Stimulated activated CD8-positive, alpha-beta memory T cell treated with anti-CD3 and anti-CD28 coated beads, Interleukin-7, amount 100 ng/mL, for 24 hours (primary cell): ENCODE measurements around the gene LRP10.
"Not testable (repeated sequence)": the region's sequence is repeated elsewhere in the genome, so short reads cannot be mapped to it uniquely, and the experiment has no call there.

Experiments used
- DNase-seq: peaks from one replicate; pipeline ENCODE4 v3.0.0-alpha.2; 2020; ENCODE audit warnings: low read depth

Gene LRP10

GRCh38 chr14:22887260-22887989 lies 15.9 kb downstream of the LRP10 start:
- DNase-seq, result no peak

- no peak for DNase-seq
Measured at GRCh38 chr14:22887990-22888378, 16.4 kb downstream of the LRP10 start.

- no peak for DNase-seq
Measured at GRCh38 chr14:22888662-22889061, 17.1 kb downstream of the LRP10 start.

GRCh38 chr14:22890416-22890815 lies 18.9 kb downstream of the LRP10 start:
- DNase-seq, result no peak

GRCh38 chr14:22892488-22892887 lies 20.9 kb downstream of the LRP10 start:
- DNase-seq, result no peak

GRCh38 chr14:22893706-22894105 lies 22.2 kb downstream of the LRP10 start:
- DNase-seq, result no peak

- no peak for DNase-seq
Measured at GRCh38 chr14:22895402-22895801, 23.9 kb downstream of the LRP10 start.

GRCh38 chr14:22896356-22896755 lies 24.8 kb downstream of the LRP10 start:
- DNase-seq, result no peak

- DNase-seq, result no peak
Measured at GRCh38 chr14:22896760-22897159, 25.2 kb downstream of the LRP10 start.

GRCh38 chr14:22897357-22897756 lies 25.8 kb downstream of the LRP10 start:
- no peak for DNase-seq

- no peak for DNase-seq
Measured at GRCh38 chr14:22898302-22899090, 27.0 kb downstream of the LRP10 start.

- DNase-seq, result no peak
Measured at GRCh38 chr14:22900081-22900799, 28.7 kb downstream of the LRP10 start.

- no peak for DNase-seq
Measured at GRCh38 chr14:22901799-22902198, 30.3 kb downstream of the LRP10 start.

- DNase-seq, result no peak
Measured at GRCh38 chr14:22903742-22904087, 32.2 kb downstream of the LRP10 start.

GRCh38 chr14:22905627-22906026 lies 34.1 kb downstream of the LRP10 start:
- no peak for DNase-seq

GRCh38 chr14:22906073-22906472 lies 34.5 kb downstream of the LRP10 start:
- no peak for DNase-seq

- no peak for DNase-seq
Measured at GRCh38 chr14:22907429-22907828, 35.9 kb downstream of the LRP10 start.

GRCh38 chr14:22908601-22909000 lies 37.1 kb downstream of the LRP10 start:
- DNase-seq, result no peak

GRCh38 chr14:22910916-22911315 lies 39.4 kb downstream of the LRP10 start:
- no peak for DNase-seq

- DNase-seq, result not testable (repeated sequence)
Measured at GRCh38 chr14:22914836-22915235, 43.3 kb downstream of the LRP10 start.

GRCh38 chr14:22915886-22916521 lies 44.5 kb downstream of the LRP10 start:
- DNase-seq, result no peak

GRCh38 chr14:22918804-22919600 lies 47.5 kb downstream of the LRP10 start, which contains the start of gene RBM23:
RBM23 (minus strand) TSS chr14:22919149.
- DNase-seq, result peak; percentile 99
